Choroid plexus epithelial cell (primary cell): ENCODE measurements around the gene OSBPL8.

Experiments used
- DNase-seq: peaks from one replicate; pipeline ENCODE4 v3.0.0-alpha.2; 2010; ENCODE audit warnings: low read depth
- H3K4me3 ChIP-seq: 2 replicates; pipeline ENCODE4 v1.5.1; 2011; ENCODE audit warnings: low read depth, mild to moderate bottlenecking, control low read depth, low read length, moderate library complexity
- TF ChIP-seq, protein P1 (sequence below): conservative IDR thresholded peaks from 2 replicates; pipeline ENCODE4 v1.5.1; 2011; ENCODE audit warnings: low read depth, mild to moderate bottlenecking, control low read depth, inconsistent platforms, low read length, moderate library complexity

Gene OSBPL8

GRCh38 chr12:76426160-76426559 lies 133.4 kb downstream of the OSBPL8 start:
- no peak overlapping the region for H3K4me3 ChIP-seq
- DNase-seq: no peak
- TF ChIP-seq, protein P1, sequence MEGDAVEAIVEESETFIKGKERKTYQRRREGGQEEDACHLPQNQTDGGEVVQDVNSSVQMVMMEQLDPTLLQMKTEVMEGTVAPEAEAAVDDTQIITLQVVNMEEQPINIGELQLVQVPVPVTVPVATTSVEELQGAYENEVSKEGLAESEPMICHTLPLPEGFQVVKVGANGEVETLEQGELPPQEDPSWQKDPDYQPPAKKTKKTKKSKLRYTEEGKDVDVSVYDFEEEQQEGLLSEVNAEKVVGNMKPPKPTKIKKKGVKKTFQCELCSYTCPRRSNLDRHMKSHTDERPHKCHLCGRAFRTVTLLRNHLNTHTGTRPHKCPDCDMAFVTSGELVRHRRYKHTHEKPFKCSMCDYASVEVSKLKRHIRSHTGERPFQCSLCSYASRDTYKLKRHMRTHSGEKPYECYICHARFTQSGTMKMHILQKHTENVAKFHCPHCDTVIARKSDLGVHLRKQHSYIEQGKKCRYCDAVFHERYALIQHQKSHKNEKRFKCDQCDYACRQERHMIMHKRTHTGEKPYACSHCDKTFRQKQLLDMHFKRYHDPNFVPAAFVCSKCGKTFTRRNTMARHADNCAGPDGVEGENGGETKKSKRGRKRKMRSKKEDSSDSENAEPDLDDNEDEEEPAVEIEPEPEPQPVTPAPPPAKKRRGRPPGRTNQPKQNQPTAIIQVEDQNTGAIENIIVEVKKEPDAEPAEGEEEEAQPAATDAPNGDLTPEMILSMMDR: no peak

GRCh38 chr12:76424941-76425340 lies 134.6 kb downstream of the OSBPL8 start:
- DNase-seq: no peak
- TF ChIP-seq, protein P1: no peak

DNA sequence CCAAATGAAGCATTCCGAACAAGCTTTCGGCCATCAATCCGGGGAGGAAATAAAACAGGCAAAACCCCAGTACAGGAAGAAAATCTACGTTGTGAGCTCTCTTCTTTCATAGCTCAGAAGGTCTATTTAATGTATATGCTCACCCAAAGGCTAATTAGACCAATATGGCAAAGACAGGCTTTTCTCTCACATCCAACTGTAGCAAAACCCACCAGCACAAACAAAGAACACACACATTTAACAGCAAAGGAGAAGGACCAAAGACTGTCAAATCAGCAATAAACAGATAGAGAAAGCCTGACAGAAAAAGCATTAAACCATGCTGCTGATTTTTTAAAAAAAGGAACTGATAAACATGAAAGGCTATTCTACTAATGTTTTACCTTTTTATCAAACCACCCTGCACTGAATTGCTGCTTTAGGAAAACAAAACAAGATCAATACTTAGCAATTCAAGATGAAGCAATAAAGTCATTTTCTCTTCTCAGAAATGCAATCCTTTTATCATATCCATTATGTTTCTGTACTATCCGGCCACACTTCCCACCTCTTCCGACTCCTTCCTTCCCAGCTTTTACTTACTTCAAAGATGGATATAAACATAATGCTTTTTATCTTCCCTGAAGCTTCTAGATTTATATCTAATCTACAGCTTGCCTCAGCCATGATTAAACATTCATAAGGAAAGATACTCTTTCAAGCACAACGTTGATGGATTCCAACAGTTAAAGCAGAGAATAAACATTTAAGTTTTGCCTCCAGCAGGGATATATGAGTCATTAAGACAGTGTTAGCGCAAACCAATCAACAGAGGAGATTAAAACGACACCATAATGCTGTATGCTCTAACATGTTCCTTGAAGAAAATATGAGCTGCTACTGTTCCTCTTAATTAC lies 136.8 kb downstream of the OSBPL8 start:
- peak overlapping the region; percentile 52 for H3K4me3 ChIP-seq
- TF ChIP-seq, protein P1: no peak
- DNase-seq: peak; percentile 86

More at GRCh38 chr12:76424941-76425340, 134.6 kb downstream of the OSBPL8 start:
- H3K4me3 ChIP-seq: no peak overlapping the region

DNA sequence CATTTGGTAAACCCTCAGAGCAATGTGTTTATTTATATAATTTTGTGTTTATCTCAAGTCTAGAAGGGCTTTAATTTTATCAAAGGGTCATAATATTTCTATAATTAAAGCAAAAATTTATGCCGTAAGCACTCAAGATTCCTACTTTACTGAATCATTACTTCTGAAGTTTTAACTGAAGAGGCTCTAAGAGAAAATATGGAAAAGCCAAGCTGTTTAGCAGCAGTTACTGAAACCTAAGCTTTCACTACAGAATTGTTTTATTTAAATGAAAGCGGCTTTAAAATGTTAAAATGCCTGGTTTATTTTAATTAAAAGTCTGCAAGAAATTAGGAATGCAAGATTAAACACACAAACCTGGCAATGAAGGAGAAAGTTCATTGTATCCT lies 137.4 kb downstream of the OSBPL8 start:
- DNase-seq: no peak
- H3K4me3 ChIP-seq: peak overlapping the region; percentile 52
- TF ChIP-seq, protein P1: no peak

- TF ChIP-seq, protein P1: no peak
- peak overlapping the region; percentile 52 for H3K4me3 ChIP-seq
- peak; percentile 24 for DNase-seq
Observed at GRCh38 chr12:76421046-76421445, 138.5 kb downstream of the OSBPL8 start.

DNA sequence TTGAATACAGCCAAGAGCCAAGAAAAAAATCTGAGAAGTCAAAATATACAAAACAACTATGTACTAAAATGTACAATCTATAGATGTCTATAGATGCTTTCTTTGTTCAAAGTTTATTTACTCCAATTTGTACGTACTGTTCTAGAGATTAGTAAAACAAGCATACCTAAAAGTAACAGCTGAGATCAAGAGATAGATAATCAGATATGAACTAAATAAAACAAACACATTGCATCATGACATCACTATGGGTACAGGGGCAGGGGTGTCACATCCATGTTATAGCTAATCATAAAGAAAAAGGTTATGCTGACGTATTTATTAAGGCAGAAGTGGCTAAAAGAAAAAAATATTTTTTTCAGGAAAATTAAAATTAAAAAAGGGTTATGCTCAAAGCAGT lies 139.3 kb downstream of the OSBPL8 start:
- H3K4me3 ChIP-seq: peak overlapping the region; percentile 27
- peak; percentile 15 for DNase-seq

More for the DNA sequence above, 139.3 kb downstream of the OSBPL8 start:
- TF ChIP-seq, protein P1: no peak
